Adipocyte (in vitro differentiated cells): ENCODE results near the gene COL13A1.

ENCODE experiments used
- DNase-seq: peaks from one replicate; pipeline ENCODE4 v3.0.0-alpha.2; 2015; ENCODE audit warnings: low read depth
- H3K27me3 ChIP-seq: replicated peaks from 2 replicates; pipeline ENCODE4 v1.7.0; 2013; ENCODE audit warnings: mild to moderate bottlenecking, low read length, moderate library complexity; ENCODE audit not compliant: control insufficient read depth, insufficient read depth
- H3K36me3 ChIP-seq: 2 replicates; pipeline ENCODE4 v1.7.0; 2013; ENCODE audit warnings: low read length, mild to moderate bottlenecking, moderate library complexity; ENCODE audit not compliant: control insufficient read depth, insufficient read depth, severe bottlenecking
- H3K4me1 ChIP-seq: 2 replicates; pipeline ENCODE4 v1.7.0; 2013; ENCODE audit warnings: mild to moderate bottlenecking, low read length, moderate library complexity; ENCODE audit not compliant: control insufficient read depth, insufficient read depth
- H3K4me3 ChIP-seq: 2 replicates; pipeline ENCODE4 v1.7.0; 2013; ENCODE audit warnings: mild to moderate bottlenecking, low read length, moderate library complexity
- H3K9ac ChIP-seq: 2 replicates; pipeline ENCODE4 v1.7.0; 2013; ENCODE audit warnings: mild to moderate bottlenecking, low read length, moderate library complexity
- H3K9me3 ChIP-seq: 2 replicates; pipeline ENCODE4 v1.7.0; 2013; ENCODE audit warnings: mild to moderate bottlenecking, low read length, moderate library complexity; ENCODE audit not compliant: control insufficient read depth

Gene COL13A1

DNA sequence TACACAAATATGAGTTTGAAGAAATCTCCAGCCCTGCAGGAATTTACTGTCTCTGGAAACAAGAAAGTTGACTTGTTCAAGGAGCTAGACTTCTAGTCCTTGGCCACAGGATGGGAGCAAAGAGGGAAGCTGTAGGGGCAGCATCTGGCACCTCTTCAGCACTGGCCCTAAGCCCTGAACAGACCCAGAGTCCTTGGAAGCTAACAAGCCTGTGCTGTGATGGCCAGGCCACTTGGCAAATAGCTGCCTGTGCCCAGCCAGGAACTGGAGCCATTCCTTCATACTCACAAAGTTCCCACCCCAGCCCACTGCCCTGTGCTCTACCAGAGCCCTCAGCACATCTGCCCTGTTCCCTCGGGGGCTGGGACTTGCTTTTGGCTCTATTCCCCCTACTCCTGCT, 9.4 kb upstream of the COL13A1 start:
- H3K9me3 ChIP-seq, result peaks cover 22% of the 10 kb centered on the region
- H3K4me1 ChIP-seq, result no peaks in the 10 kb centered on the region
- H3K36me3 ChIP-seq, result no peaks in the 10 kb centered on the region
- H3K4me3 ChIP-seq, result no peak overlapping the region
- H3K9ac ChIP-seq, result no peak overlapping the region
- H3K27me3 ChIP-seq, result peaks cover 70% of the 10 kb centered on the region
- no peak for DNase-seq

DNA sequence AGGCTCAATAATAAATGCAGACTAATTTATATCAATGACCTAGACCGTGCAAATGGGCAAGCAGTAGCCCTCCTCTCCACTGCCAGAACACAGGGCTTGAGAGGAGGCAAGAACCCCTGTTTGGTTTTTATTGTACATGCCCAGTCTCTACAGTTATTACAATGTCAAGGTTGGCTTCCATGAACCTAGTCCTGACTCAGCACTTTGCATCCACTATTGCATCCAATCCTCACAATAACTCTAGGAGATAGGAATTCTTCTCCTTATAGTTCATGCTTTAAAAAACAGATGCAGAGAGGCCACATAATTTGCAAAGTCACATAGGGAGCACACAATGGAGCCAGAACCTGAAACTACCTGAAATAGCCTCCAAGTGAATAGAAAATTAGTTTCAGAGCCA, 7.0 kb upstream of the COL13A1 start:
- no peaks in the 10 kb centered on the region for H3K4me1 ChIP-seq
- H3K27me3 ChIP-seq, result peaks cover 69% of the 10 kb centered on the region

DNA sequence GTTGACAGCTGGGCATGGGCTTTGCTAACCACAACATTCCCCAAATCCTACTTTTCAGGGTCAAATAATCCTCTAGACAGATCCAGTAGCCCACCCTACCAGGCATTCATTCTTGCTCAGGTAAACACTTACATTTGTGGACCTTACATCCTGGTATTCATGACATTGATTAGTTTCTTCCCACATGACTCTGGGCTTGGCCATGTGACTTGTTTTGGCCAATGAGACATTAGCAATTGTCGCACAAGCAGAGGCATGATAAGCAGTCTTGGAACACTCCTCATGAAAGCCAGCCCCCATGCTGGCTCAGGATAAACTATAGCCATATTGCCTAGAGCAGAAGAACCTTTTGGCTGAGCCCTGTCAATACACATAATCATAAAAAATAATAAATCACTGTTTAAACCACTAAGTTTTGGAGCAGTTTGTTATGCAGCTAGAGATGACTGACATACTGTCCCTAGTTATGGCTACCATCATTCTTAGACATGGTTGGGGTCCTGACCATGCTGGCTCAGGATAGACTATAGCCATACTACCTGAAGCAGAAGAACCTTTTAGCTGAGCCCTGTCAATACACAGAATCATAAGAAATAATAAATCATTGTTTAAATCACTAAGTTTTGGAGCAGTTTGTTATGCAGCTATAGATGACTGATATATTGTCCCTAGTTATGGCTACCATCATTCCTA, 6.3 kb upstream of the COL13A1 start:
- Histone ChIP-seq H3K9ac (no peak overlapping the region), H3K4me3 (no peak overlapping the region), H3K4me1 (no peaks in the 10 kb centered on the region), H3K9me3 (peaks cover 22% of the 10 kb centered on the region), H3K27me3 (peaks cover 64% of the 10 kb centered on the region), H3K36me3 (no peaks in the 10 kb centered on the region)
- DNase-seq, result no peak

More for the DNA sequence above, 7.0 kb upstream of the COL13A1 start:
- no peaks in the 10 kb centered on the region for H3K36me3 ChIP-seq
- no peak overlapping the region for H3K4me3 ChIP-seq
- H3K9me3 ChIP-seq, result peaks cover 22% of the 10 kb centered on the region
- H3K9ac ChIP-seq, result no peak overlapping the region
- no peak for DNase-seq

DNA sequence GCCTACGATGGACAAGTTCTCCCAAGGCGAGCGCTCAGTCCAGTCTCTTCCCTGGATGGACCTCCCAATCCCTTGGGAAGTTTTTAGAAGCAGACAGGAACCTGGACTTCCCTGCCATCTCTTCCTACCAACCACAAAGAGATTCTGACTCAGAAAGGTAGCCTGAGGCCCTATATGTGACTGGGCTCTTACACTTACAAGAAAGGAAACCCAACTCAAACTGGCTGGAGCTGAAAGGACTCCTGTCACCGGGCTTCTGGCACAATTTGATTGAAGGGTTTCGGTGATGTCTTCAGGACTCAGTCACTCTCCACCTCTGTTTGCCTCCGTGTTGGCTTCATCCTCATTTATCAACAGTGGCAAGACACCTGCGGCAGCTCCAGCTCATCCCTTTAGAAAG, 3.7 kb upstream of the COL13A1 start:
- no peak overlapping the region for H3K4me3 ChIP-seq
- DNase-seq, result no peak
- H3K9ac ChIP-seq, result no peak overlapping the region
- peaks cover 8% of the 10 kb centered on the region for H3K4me1 ChIP-seq
- H3K9me3 ChIP-seq, result peaks cover 22% of the 10 kb centered on the region
- H3K36me3 ChIP-seq, result no peaks in the 10 kb centered on the region
- H3K27me3 ChIP-seq, result peaks cover 40% of the 10 kb centered on the region

DNA sequence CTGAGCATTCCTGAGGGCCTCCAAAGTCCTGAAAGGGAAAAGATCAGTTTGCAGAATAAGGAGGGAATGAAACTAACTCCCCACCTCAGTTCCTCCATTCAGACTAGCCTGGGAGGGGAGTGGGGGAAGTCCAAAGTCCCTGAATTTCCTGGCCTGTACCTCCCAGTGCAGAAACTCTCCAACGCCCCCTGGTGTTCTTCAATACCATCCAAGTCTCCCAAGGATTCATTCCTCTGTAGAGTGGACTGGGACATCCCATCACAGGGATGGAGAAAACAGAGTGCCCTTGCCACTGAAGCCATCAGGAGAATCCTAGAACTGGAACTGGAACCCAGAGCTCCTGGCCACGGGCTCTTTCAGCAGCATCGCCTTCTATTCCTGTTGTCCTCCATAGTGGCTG, 1.6 kb upstream of the COL13A1 start:
- Histone ChIP-seq H3K27me3 (peaks cover 22% of the 10 kb centered on the region), H3K36me3 (no peaks in the 10 kb centered on the region), H3K4me1 (peaks cover 8% of the 10 kb centered on the region), H3K9ac (no peak overlapping the region), H3K9me3 (peaks cover 14% of the 10 kb centered on the region), H3K4me3 (no peak overlapping the region)
- peak; percentile 88 for DNase-seq

DNA sequence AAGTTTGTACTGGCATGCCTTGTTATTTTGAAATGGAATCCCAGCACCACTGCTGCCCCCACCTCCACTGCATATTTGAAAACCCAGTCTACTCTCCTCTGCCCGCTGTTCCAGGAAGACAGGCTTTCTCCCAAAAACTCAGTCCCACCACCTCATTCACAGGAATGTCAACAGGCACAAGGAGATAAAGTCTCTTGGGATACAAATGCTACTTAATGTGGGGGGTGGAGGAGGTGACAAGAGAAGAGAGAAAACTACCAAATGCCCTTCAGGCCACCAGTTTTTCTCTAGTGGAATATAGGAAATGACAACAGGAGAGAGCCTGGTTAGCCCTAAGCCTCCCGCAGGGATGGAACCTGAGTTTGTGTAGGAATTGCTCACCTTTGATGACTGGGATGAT, 1.0 kb upstream of the COL13A1 start:
- no peak for DNase-seq
- H3K4me1 ChIP-seq, result peaks cover 8% of the 10 kb centered on the region
- H3K9me3 ChIP-seq, result peaks cover 8% of the 10 kb centered on the region
- H3K4me3 ChIP-seq, result no peak overlapping the region
- no peak overlapping the region for H3K9ac ChIP-seq
- no peaks in the 10 kb centered on the region for H3K36me3 ChIP-seq
- peaks cover 22% of the 10 kb centered on the region for H3K27me3 ChIP-seq

- no peaks in the 10 kb centered on the region for H3K36me3 ChIP-seq
- H3K9me3 ChIP-seq, result peaks cover 4% of the 10 kb centered on the region
- DNase-seq, result peak; percentile 45
- peaks cover 8% of the 10 kb centered on the region for H3K4me1 ChIP-seq
- peak overlapping the region; percentile 86 for H3K4me3 ChIP-seq
- peak overlapping the region; percentile 73 for H3K9ac ChIP-seq
- H3K27me3 ChIP-seq, result peaks cover 18% of the 10 kb centered on the region
Observed at GRCh38 chr10:69801094-69801433, 642 bp upstream of the COL13A1 start.

DNA sequence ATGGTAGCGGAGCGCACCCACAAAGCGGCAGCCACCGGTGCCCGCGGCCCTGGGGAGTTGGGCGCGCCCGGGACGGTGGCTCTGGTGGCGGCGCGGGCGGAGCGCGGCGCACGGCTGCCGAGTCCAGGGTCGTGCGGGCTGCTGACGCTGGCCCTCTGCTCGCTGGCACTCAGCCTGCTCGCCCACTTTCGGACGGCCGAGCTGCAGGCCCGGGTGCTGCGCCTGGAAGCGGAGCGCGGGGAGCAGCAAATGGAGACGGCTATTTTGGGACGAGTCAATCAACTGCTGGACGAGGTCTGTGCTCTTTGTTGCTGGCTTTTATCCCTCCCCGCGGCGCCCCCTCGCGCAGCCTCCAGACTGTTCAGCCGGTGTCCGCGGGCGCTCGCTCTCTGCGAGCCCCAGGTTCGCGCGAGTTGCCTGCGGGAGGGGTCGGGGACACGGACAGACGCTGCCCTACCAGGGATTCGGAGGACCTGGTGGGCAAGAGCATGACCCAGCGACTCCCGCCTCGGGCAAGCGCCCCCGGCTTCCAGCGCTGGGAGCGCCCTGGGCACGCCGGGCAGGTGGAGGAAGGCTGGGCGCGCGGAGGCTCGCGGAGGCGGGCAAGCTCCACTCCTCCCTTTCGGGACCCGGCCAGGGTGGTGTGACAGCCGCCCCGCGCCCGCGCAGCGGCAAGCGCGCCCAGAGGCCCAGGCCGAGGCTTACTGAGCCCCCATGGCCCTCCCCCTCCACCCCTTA, 887 bp downstream of the COL13A1 start:
- Histone ChIP-seq H3K4me3 (peak overlapping the region; percentile 86), H3K9ac (peak overlapping the region; percentile 73), H3K36me3 (no peaks in the 10 kb centered on the region), H3K27me3 (peaks cover 8% of the 10 kb centered on the region), H3K4me1 (peaks cover 15% of the 10 kb centered on the region), H3K9me3 (no peaks in the 10 kb centered on the region)
- DNase-seq, result peak; percentile 72

DNA sequence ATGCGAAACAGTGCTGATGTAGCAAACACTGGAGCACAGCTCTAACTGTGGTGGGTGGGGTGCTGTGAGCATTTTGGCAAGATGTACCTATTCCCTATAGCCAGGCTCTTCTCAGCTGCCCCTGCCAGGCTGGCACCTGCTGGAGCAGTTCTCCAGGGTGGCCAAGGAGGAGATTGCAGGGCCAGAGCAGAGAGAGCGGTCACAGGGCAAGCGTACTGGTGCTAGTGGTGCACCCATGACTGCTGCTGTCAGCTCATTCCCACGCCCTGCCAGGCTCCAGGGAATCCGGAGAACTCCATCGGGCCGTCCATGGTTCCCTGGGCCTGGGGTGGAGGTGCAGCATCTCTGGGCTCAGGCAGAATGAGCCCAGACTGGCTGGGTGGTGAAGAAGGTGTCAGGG, 2.1 kb downstream of the COL13A1 start:
- no peak for DNase-seq
- no peaks in the 10 kb centered on the region for H3K36me3 ChIP-seq
- no peaks in the 10 kb centered on the region for H3K9me3 ChIP-seq
- H3K4me3 ChIP-seq, result no peak overlapping the region
- H3K27me3 ChIP-seq, result no peaks in the 10 kb centered on the region
- no peak overlapping the region for H3K9ac ChIP-seq
- H3K4me1 ChIP-seq, result peaks cover 17% of the 10 kb centered on the region

DNA sequence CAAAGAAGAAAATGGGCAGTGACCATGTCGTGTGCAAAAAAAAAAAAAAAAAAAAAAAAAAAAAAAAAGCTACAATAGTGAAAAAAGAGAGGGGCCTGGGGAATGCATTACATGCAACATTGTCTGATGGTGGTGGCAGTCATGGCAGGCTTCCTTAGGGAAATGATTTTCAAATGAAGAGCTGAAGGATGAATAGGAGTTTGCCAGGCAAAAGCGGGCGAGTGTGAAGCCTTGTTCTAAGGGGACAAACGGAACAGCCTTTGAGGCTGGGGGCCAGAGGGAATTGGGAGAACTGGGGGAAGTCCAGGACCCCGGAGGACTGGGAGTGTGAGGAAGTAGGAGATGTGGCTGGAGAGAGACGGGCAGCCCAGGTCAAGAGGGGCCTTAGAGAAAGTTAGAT, 3.1 kb downstream of the COL13A1 start:
- Histone ChIP-seq H3K9ac (no peak overlapping the region), H3K4me1 (peaks cover 17% of the 10 kb centered on the region), H3K27me3 (no peaks in the 10 kb centered on the region), H3K36me3 (no peaks in the 10 kb centered on the region), H3K9me3 (no peaks in the 10 kb centered on the region), H3K4me3 (no peak overlapping the region)
- DNase-seq, result no peak

GRCh38 chr10:69807122-69807521, 5.4 kb downstream of the COL13A1 start:
- peaks cover 8% of the 10 kb centered on the region for H3K4me1 ChIP-seq
- no peak overlapping the region for H3K4me3 ChIP-seq
- H3K36me3 ChIP-seq, result no peaks in the 10 kb centered on the region
- H3K9ac ChIP-seq, result no peak overlapping the region
- H3K9me3 ChIP-seq, result no peaks in the 10 kb centered on the region
- DNase-seq, result peak; percentile 34
- no peaks in the 10 kb centered on the region for H3K27me3 ChIP-seq
